GM19025 (cell line): Measurements from ENCODE around the gene IL27RA.
"Not testable (repeated sequence)": the region's sequence is repeated elsewhere in the genome, so short reads cannot be mapped to it uniquely, and the experiment has no call there.

Source experiments
- ATAC-seq: cut with Tn5 transposase; IDR thresholded peaks from one replicate; pipeline ENCODE4 v1.9.1; 2021; ENCODE audit warnings: mild to moderate bottlenecking, low read depth, moderate library complexity; ENCODE audit not compliant: unreplicated experiment

IL27RA gene

DNA sequence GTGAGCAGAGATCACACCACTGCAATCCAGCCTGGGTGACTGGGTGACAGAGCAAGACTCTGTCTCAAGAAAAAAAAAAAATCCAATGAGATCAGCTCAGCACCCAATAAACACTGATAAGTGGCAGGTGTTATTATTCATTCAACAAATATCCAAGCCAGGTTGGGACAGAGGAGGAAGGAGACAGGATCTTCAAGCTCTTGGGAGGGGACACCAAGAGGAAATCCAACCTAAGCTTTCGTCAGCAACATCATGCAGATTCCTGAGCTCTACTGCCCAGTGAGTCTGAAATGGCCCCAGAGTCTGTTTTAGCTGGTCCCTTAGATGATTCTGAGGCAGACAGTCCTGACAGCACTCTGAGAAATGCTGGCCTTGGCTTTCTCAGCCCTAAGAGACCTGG, 33.1 kb upstream of the IL27RA start:
- ATAC-seq = no peak

DNA sequence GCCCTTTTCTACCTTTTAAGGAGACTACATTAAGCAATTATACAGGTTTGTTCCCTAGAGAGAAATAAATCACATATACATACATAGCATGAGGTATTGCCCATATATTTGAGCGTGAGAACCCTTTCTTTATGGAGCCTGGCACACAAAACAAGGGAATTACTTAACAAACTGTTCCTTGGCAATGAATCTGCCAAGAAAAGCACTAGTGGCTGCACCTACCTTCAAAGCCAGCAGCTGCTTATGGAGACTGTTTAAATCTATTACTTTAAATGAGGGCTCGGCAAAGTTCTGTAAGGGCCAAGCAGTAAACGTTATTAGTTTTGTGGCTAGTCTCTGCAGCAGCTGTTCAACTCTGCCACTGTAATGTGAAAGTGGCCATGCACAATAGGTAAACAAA, 32.5 kb upstream of the IL27RA start:
- no peak for ATAC-seq

DNA sequence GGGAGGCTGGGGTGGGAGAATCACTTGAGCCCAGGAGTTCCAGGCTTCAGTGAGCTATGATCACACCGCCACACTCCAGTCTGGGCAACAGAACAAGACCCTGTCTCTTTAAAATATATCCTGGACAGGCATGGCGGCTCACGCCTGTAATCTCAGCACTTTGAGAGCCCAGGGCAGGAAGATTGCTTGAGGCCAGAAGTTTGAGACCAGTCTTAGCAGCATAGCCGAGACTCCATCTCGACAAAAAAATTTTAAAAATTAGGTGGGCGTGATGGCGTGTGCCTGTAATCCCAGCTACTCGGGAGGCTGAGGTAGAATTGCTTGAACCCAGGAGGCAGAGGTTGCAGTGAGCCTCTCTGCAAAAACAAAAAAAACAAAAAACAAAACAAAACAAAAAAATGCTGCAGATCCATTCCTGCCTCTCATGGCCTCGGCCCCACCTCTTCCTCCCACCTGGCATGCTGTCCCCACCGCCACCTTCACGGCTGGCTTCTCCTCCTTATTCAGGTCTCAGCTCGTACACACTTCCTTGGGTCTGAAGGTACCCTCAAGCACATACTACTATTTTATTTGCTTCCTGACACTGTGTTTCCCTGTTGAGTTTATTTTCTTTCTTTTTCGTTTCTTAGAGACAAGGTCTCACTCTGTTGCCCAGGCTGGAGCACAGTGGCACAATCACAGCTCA, 30.7 kb upstream of the IL27RA start:
- ATAC-seq = no peak

DNA sequence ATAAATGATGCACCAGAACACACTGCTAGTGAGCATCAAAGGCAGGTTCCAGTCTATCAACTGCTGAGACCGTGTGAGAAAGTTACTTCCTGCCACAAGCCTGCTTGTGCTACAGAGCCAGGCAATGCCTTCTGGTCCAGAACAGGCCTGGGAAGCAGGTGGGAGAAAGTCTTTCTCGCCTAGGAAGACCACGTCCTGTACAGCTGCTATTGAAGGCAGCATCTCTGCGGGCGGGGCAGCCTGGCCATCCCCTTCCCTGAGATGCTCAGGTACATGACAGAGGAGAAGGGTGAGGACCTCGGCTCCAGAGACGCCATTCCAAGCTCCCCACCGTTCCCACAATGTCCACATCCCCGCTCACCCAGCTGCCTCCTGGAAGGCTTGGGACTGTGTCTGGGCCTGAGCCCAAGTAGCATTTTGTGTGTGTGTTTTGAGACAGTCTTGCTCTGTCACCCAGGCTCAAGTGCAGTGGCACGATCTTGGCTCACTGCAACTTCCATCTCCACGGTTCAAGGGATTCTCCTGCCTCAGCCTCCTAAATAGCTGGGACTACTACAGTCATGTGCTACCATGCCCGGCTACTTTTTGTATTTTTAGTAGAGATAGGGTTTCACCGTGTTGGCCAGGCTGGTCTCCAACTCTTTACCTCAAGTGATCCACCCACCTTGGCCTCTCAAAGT, 28.9 kb upstream of the IL27RA start:
- no peak for ATAC-seq

DNA sequence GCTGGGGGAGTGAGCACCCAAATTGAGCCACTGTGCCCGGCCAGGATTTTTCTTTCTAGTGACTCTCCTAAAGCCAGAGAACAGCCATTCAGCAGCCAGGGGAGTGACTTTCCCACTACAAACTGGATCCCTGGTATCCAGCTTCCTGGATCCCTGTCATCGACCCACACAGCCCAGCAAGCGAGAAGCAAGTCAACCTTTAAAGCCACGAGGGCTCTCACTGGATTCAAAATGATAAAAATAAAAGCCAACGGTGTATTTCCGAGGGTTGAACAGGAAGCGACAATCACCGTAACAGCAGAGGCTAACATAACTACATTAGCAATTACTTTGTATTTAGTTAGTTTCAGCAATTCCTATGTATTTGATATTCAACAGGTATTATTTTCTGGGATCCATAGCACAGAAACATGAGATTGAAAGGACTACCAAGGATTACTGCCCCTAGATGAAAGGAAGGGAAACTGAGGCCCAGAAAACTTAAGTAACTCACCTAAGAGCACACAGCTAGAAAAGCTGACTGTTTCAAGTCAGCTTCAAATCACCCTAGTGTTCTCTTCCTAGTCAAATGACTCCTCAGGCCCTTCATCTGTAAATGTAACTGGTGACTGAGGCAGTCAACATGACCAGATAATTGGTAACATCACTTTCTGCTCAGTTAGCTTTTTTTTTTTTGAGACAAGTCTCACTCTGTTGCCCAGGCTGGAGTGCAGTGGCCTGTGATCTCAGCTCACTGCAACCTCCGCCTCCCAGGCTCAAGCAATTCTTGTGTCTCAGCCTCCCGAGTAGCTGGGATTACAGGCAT, 28.1 kb upstream of the IL27RA start:
- ATAC-seq = no peak

DNA sequence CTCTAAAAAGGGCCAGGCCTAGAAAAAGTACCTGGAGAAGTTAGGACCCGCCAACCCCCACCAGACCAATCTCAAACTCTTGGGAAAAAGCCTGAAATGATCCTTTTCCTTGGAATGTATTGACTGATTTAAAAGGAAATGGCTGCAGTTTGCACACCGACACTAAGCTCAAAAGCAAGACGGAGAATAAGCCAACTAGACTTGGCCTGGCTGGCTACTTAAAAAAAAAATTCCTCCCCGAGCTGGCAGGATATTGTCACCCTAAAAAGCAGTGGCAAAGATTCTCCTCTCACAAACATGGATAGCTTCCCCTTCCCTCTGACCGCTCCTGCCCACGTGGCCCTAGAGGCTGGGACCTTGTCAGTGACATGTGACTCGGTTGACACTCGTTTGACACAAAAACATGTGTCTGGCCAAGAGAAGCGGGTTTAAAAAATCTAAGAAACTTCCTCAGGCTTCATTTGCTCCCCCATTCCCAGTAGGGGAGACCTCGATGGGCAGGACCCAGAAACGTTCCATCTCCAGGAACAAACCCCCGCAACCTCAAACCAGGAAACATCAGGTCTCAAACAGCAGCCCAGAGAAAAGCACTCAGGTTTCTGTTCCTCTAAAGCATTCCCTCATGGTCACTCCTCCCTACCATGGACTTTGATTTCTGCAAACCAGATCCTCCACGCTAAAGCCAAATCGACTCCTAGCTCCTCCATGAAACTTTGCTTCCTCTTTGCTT, 26.8 kb upstream of the IL27RA start:
- ATAC-seq = no peak

DNA sequence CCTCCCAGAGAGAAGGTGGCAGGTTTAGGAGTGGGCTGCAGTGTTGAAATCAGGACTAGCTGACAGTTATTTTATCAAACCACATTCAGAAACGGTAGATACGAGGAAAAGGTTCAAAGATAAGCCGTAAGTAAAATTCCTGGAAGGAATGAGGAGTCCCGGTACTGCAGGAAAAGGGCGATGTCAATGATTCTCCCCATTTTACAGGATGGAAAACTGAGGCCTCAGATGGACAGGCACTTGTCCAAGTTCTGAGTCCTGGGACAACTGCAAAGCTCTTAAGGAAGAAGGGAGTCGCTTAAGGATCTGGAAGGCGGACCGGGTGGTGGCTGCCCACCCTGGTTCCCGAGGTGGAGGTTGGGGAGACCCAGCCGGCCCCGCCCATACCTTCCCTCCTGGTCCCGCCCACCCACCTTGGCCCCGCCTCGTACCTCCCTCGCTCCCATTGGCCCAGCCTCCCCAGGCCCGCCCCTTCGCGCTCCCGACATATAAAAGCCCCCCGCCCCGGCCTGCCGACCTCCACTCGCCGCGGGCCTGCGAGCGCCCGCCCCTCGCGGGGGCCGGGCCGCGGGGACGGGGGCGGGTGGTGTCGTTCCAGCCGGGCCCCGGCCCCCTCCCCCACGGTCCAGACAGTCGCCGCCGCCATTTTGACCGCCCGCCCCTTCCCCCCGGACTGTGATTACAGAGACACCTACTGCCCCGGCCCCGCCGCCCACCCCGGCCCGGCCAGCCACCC, 26.0 kb upstream of the IL27RA start:
- ATAC-seq = peak; percentile 22

DNA sequence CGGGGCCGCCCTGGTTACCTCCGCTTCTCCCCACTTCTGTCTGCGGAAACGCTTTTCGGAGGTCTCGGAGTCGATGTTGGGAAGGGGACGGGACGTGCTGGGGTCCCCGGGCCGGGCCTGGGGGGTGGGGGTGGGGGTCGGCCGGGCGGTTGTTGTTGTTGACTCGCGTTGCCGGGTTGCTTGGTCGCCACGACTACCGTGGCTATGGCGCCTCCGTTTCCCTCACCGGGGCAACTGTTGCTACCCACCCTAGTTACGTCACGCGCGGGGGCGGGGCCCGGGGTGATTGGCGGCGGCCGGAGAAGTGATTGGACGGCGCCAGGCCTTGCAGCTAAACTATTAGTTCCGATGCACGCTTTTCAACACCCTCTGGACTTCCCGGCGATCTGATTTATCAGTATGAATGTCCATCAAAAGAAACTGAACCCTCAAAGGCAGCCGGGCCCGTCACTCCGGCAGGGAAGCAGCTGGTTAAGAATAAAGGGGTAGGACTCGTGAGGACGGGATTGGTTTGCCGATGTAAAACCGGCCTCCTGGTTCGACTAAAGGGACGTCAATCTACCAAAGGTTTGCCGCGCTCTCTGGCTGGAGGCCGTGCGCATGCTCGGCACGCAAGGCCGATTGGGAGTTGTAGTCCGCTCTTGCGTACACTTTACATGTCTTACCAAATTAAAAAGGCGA, 25.3 kb upstream of the IL27RA start, which contains the start of gene RFX1:
Gene RFX1 (minus strand): TSS at position 236 of the 681 bp plus-strand sequence. CDS start 12,477 bp downstream, outside the sequence.
- peak; percentile 73 for ATAC-seq

DNA sequence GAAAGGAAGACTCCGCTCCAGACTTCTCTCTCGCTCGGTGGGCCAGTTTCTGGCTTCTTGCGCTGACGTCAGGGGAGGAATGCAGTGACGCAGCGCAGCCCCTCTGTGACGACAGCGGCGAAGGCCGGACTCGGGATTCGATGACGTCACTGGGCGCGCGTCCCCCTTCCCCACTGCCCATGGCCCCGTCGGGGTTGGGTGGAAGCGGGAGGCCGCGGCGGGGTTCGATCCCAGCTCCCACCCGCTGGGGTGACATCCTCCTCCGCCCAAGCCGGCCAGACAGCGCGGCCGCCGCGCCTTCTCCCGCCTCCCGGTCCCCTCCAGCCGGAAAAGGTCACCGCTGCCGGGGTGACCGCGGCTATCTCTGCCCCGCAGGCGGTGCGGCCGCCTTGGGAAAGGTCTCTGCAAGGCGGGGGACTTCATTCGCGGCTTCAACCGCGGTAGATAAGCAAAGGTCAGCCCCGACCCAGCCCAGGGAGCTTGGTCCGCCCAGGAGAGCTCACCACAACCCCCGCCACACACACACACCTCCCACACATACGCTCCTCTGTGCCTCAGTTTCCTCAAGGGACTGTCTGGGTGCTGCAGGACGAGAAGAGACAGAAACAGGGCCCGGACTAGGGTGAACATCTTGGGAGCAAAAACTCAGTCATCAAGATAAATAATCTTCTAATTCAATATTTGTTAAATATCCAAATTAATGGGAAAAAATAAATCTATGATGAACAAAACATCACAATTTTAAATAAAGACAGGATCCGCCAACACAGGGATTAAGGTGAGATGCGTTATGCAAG, 24.6 kb upstream of the IL27RA start:
- ATAC-seq = peak; percentile 19

DNA sequence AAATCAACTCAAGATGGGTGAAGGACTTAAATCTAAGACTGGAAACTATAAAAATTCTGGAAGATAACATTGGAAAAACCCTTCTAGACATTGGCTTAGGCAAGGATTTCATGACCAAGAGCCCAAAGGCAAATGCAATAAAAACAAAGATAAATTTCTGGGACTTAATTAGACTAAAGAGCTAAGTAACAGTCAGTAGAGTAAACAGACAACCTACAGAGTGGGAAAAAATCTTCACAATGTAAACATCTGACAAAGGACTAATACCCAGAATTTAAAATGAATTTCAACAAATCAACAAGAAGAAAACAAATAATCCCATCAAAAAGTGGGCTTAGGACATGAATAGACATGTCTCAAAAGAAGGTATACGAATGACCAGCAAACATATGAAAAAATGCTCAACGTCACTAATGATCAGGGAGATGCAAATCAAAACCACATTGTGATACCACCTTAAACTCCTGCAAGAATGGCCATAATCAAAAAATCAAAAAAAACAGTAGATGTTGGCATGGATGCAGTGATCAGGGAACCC, 19.1 kb upstream of the IL27RA start:
- ATAC-seq = no peak

DNA sequence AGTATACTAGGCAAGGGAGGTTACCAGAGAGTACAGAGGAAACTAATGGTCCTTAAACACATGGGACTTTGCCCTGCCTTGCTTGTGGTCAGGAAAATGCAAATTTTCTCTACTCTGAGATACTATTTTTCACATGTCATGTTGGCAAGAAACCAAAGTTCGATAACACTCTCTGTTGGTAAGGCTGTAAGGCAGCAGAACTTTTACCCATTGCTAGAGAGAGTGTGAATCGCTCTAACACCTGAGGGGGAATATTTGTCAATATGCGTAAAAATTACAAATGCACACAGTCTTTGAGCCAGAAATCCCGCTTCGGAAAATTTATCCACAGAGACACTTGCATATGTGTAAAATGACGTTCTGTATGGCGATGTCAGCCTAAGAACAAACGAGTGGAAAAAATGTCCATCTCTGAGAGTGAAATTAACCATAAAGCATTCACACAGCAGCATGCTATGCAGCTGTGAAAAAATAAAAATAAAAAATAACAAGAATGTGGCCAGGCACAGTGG, 16.0 kb upstream of the IL27RA start:
- ATAC-seq = peak; percentile 84

DNA sequence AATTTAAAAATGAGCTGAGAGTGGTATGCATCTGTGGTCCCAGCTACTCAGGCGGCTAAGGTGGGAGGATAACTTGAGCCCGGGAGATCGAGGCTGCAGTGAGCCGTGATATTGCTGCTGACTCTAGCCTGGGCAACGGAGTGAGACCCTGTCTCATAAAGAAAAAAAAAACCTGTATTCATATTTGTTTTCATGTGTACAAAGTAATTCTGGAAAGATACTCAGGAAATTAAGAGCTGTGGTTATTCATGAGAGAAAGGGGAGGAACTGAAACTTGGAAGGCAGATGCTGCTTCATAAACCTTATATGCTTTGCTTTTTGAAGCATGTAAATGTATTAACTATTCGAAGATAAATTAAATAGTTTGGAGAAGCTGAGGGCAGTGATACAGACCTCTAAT, 12.5 kb upstream of the IL27RA start:
- ATAC-seq = no peak

DNA sequence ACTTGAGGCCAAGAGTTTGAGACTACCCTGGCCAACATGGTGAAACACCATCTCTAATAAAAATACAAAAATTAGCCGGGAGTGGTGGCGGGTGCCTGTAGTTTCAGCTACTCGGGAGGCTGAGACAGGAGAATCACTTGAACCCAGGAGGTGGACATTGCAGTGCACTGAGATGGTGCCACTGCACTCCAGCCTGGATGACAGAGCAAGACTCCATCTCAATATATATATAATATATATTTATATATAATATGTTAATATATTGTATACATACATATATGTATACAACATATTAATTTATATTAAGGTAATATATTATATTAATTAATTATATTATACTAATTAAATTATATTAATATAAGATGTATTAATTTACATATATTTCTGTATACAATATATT, 11.8 kb upstream of the IL27RA start:
- not testable (repeated sequence) for ATAC-seq

DNA sequence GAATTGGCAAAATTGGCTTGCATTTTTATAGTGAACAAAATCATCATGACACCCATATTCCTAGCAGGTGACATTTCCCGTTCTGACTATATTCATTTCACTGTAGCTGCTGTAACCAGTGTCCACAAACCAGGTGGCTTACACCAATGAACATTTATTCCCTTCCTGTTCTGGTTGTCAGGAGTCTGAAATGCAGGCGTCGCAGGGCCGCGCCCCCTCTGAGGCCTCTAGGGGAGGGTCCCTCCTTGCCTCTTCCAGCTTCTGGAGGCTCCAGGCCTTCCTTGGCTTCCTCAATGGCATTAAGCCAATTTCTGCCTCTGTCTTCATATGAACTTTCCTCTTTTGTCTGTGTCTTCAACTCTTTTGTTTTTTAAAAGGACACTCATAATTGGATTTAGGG, 10.1 kb upstream of the IL27RA start:
- ATAC-seq = no peak

DNA sequence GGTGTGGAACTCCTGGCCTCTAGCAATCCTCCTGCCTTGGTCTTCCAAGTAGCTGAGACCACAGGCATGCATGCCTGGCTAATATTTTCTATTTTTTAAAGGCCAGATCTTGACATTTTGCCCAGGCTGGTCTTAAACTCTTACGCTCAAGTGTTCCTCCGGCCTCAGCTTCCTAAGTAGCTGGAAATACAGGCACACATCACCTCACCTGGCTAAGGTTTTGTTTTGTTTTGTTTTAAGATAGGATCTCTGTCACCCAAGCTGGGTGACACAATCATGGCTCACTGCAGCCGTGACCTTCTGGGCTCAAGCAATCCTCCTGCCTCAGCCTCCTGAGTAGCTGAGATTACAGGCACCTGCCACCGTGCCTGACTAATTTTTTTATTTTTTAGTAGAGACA, 9.1 kb upstream of the IL27RA start:
- no peak for ATAC-seq

DNA sequence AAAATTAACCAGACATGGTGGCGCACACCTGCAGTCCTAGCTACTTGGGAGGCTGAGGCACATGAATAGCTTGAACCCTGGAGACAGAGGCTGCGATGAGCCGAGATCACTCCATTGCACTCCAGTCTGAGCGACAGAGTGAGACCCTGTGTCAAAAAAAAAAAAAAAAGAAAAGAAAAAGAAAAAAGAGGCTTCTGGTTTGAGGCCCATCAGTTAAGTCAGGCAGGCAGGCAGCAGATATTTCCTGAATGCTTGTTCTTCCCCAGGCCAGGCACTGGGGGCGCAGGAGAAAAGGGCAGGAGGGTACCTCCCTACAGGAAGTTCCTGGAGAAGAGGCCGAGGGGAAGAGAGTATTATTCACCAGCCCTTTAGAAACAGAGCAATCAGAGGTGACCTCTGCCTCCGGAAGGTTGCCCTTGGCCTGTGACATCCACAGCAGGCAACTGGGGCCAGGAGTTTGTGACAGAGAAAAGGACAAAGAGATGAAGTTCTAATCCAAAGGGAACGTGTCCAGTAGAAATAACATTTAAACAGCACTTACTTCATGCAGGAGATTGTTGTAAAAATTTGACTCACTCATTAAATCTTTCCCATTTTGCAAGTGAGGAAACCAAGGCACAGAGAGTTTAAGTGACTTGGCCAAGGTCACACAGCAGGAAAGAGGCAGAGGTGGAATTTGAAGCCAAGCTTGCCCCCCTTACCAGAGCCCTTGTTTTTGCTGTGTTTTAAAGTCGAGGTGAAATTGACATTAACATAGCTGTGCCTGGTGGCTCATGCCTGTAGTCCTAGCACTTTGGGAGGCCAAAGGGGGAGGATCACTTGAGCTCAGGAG, 7.9 kb upstream of the IL27RA start:
- no peak for ATAC-seq

DNA sequence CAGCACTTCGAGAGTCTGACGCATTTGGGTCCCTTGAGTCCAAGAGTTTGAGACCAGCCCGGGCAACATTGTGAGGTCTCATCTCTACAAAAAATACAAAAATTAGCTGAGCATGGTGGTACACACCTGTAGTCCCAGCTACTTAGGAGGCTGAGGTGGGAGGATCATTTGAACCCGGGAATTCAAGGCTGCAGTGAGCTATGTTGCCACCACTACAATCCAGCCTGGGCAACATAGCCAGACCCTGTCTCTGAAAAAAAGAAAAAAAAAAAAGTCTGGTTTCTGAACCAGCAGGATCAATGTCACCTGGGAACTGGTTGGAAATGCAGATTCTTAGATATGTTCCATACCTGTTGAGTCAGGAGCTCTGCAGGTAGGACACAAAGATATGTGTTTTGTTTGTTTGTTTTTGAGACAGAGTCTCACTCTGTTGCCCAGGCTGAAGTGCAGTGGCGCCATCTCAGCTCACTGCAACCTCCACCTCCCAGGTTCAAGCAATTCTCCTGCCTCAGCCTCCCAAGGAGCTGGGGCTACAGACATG, 4.8 kb upstream of the IL27RA start:
- ATAC-seq = not testable (repeated sequence)
